WTC11 (cell line): ENCODE results near the gene SMCR8.

Experiments
- NFE2L1 ChIP-seq: sonication (generic); formaldehyde crosslinking; IDR thresholded peaks from 2 replicates; pipeline ENCODE4 v1.8.1; 2023; ENCODE audit warnings: missing genetic modification reagents
- SP1 ChIP-seq: sonication (generic); formaldehyde crosslinking; conservative IDR thresholded peaks from 2 replicates; pipeline ENCODE4 v1.8.1; 2022; ENCODE audit warnings: missing genetic modification reagents
- TCF7 ChIP-seq: sonication (generic); formaldehyde crosslinking; IDR thresholded peaks from 2 replicates; pipeline ENCODE4 v1.8.0; 2022; ENCODE audit warnings: mild to moderate bottlenecking, low read depth, missing genetic modification reagents, moderate library complexity
- TEAD4 ChIP-seq: sonication (generic); formaldehyde crosslinking; IDR thresholded peaks from 2 replicates; pipeline ENCODE4 v1.8.0; 2022; ENCODE audit warnings: mild to moderate bottlenecking, missing genetic modification reagents
- TP53 ChIP-seq: sonication (generic); formaldehyde crosslinking; IDR thresholded peaks from 2 replicates; pipeline ENCODE4 v1.8.1; 2023; ENCODE audit warnings: mild to moderate bottlenecking, missing genetic modification reagents
- TF ChIP-seq, protein P1 (sequence below): fragments of 200-600 bp; IDR thresholded peaks from 2 replicates; pipeline ENCODE4 v1.8.0; 2022; ENCODE audit warnings: antibody characterized with exemption
- TF ChIP-seq, protein P2 (sequence below): sonication (generic); formaldehyde crosslinking; conservative IDR thresholded peaks from 2 replicates; pipeline ENCODE4 v1.8.1; 2023; ENCODE audit warnings: mild to moderate bottlenecking, low read depth, missing genetic modification reagents, moderate library complexity

DNA sequence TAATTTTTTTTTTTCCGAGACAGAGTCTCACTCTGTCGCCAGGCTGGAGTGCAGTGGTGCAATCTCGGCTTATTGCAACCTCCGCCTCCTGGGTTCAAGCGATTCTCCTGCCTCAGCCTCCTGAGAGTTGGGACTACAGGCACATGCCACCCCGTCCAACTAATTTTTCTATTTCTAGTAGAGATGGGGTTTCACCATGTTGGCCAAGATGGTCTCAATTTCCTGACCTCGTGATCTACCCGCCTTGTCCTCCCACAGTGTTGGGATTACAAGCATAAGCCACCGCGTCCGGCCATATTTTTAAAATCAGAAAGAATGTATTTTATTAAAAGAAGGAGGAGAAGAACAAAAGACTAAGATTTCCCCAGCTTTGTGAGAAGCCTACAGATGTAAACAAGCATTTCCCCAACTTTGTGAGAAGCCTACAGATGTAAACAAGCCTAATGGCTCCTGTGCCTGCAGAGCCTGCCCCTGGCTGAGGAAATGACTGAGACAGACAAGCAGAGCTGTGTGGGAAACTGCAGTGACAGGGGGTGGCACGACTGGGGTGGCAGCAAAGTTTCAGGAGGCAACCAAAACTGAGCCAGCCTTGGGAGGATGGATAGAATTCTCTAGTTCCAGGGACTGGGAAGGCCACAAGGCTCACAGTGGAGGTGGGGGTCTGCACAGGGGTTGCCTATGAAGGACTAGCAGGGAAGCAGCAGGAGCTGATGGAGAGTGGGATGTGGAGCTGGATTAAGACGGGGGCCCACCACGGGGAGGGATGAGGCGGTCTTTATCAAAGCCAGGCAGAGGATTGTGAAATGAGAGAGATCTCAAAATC is 23.2 kb upstream of the SMCR8 start:
- no peak for TF ChIP-seq NFE2L1 (CRISPR knock-in tag)
- TF ChIP-seq, protein P1, sequence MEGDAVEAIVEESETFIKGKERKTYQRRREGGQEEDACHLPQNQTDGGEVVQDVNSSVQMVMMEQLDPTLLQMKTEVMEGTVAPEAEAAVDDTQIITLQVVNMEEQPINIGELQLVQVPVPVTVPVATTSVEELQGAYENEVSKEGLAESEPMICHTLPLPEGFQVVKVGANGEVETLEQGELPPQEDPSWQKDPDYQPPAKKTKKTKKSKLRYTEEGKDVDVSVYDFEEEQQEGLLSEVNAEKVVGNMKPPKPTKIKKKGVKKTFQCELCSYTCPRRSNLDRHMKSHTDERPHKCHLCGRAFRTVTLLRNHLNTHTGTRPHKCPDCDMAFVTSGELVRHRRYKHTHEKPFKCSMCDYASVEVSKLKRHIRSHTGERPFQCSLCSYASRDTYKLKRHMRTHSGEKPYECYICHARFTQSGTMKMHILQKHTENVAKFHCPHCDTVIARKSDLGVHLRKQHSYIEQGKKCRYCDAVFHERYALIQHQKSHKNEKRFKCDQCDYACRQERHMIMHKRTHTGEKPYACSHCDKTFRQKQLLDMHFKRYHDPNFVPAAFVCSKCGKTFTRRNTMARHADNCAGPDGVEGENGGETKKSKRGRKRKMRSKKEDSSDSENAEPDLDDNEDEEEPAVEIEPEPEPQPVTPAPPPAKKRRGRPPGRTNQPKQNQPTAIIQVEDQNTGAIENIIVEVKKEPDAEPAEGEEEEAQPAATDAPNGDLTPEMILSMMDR, result no peak
- TF ChIP-seq, protein P2, sequence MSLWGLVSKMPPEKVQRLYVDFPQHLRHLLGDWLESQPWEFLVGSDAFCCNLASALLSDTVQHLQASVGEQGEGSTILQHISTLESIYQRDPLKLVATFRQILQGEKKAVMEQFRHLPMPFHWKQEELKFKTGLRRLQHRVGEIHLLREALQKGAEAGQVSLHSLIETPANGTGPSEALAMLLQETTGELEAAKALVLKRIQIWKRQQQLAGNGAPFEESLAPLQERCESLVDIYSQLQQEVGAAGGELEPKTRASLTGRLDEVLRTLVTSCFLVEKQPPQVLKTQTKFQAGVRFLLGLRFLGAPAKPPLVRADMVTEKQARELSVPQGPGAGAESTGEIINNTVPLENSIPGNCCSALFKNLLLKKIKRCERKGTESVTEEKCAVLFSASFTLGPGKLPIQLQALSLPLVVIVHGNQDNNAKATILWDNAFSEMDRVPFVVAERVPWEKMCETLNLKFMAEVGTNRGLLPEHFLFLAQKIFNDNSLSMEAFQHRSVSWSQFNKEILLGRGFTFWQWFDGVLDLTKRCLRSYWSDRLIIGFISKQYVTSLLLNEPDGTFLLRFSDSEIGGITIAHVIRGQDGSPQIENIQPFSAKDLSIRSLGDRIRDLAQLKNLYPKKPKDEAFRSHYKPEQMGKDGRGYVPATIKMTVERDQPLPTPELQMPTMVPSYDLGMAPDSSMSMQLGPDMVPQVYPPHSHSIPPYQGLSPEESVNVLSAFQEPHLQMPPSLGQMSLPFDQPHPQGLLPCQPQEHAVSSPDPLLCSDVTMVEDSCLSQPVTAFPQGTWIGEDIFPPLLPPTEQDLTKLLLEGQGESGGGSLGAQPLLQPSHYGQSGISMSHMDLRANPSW (CRISPR knock-in tag), result no peak
- no peak for TF ChIP-seq TP53
- TF ChIP-seq SP1, result no peak
- no peak for TF ChIP-seq TEAD4 (CRISPR knock-in tag)
- no peak for TF ChIP-seq TCF7 (CRISPR knock-in tag)
